HEK293 (cell line): ENCODE results near the gene HBEGF.

Source experiments
- ATF2 ChIP-seq: fragments of 450-650 bp; formaldehyde crosslinking; IDR thresholded peaks from 2 replicates; pipeline ENCODE4 v1.5.1; 2016; ENCODE audit warnings: missing biosample characterization, missing genetic modification characterization, low read depth
- BCL11B ChIP-seq: fragments of 450-650 bp; formaldehyde crosslinking; IDR thresholded peaks from 2 replicates; pipeline ENCODE4 v1.5.1; 2016; ENCODE audit warnings: low read depth, missing biosample characterization, missing genetic modification characterization
- HIC1 ChIP-seq: fragments of 450-650 bp; formaldehyde crosslinking; IDR thresholded peaks from 2 replicates; pipeline ENCODE4 v1.5.1; 2016; ENCODE audit warnings: missing biosample characterization, missing genetic modification characterization
- KLF9 ChIP-seq: fragments of 450-650 bp; formaldehyde crosslinking; IDR thresholded peaks from 2 replicates; pipeline ENCODE4 v1.5.1; 2016; ENCODE audit warnings: missing biosample characterization, missing genetic modification characterization, low read depth
- PBX3 ChIP-seq: sonication (generic); formaldehyde crosslinking; IDR thresholded peaks from 2 replicates; pipeline ENCODE4 v1.8.1; 2022; ENCODE audit warnings: mild to moderate bottlenecking, moderate library complexity, missing genetic modification reagents
- PRDM10 ChIP-seq: fragments of 450-650 bp; formaldehyde crosslinking; IDR thresholded peaks from 2 replicates; pipeline ENCODE4 v1.5.1; 2016; ENCODE audit warnings: missing biosample characterization, missing genetic modification characterization
- TCF7L2 ChIP-seq: IDR thresholded peaks from 2 replicates; pipeline ENCODE4 v1.6.1; 2011; ENCODE audit warnings: low read depth, mild to moderate bottlenecking, inconsistent platforms, low read length, moderate library complexity, borderline replicate concordance
- ZEB2 ChIP-seq: fragments of 450-650 bp; formaldehyde crosslinking; IDR thresholded peaks from 2 replicates; pipeline ENCODE4 v1.5.1; 2016; ENCODE audit warnings: missing biosample characterization, missing genetic modification characterization
- ZNF18 ChIP-seq: fragments of 450-650 bp; formaldehyde crosslinking; IDR thresholded peaks from 2 replicates; pipeline ENCODE4 v1.5.1; 2016; ENCODE audit warnings: missing biosample characterization, missing genetic modification characterization
- ZNF214 ChIP-seq: fragments of 450-650 bp; formaldehyde crosslinking; IDR thresholded peaks from 2 replicates; pipeline ENCODE4 v1.5.1; 2017; ENCODE audit warnings: missing biosample characterization, mild to moderate bottlenecking, missing genetic modification characterization, borderline replicate concordance
- ZNF26 ChIP-seq: fragments of 450-650 bp; formaldehyde crosslinking; IDR thresholded peaks from 2 replicates; pipeline ENCODE4 v1.5.1; 2016; ENCODE audit warnings: missing biosample characterization, missing genetic modification characterization
- ZNF362 ChIP-seq: fragments of 450-650 bp; formaldehyde crosslinking; IDR thresholded peaks from 2 replicates; pipeline ENCODE4 v1.5.1; 2016; ENCODE audit warnings: missing biosample characterization, missing genetic modification characterization
- ZNF473 ChIP-seq: fragments of 450-650 bp; formaldehyde crosslinking; IDR thresholded peaks from 2 replicates; pipeline ENCODE4 v1.5.1; 2017; ENCODE audit warnings: missing biosample characterization, missing genetic modification characterization
- ZNF521 ChIP-seq: fragments of 450-650 bp; formaldehyde crosslinking; IDR thresholded peaks from 2 replicates; pipeline ENCODE4 v1.5.1; 2017; ENCODE audit warnings: missing biosample characterization, mild to moderate bottlenecking, missing genetic modification characterization
- ZNF555 ChIP-seq: fragments of 450-650 bp; formaldehyde crosslinking; conservative IDR thresholded peaks from 2 replicates; pipeline ENCODE4 v1.5.1; 2017; ENCODE audit warnings: missing biosample characterization, mild to moderate bottlenecking, missing genetic modification characterization, inconsistent platforms
- ZNF626 ChIP-seq: fragments of 450-650 bp; sonication (Bioruptor Pico); formaldehyde crosslinking; IDR thresholded peaks from 2 replicates; pipeline ENCODE4 v1.5.1; 2018; ENCODE audit warnings: missing biosample characterization, missing genetic modification characterization, inconsistent platforms
- ZNF645 ChIP-seq: fragments of 450-650 bp; formaldehyde crosslinking; IDR thresholded peaks from 2 replicates; pipeline ENCODE4; 2016; ENCODE audit warnings: missing biosample characterization, missing genetic modification characterization
- ZNF658 ChIP-seq: fragments of 450-650 bp; formaldehyde crosslinking; IDR thresholded peaks from 2 replicates; pipeline ENCODE4; 2016; ENCODE audit warnings: missing biosample characterization, missing genetic modification characterization
- ZNF692 ChIP-seq: fragments of 450-650 bp; formaldehyde crosslinking; IDR thresholded peaks from 2 replicates; pipeline ENCODE4 v1.5.1; 2016; ENCODE audit warnings: missing biosample characterization, missing genetic modification characterization
- ZNF777 ChIP-seq: fragments of 450-650 bp; formaldehyde crosslinking; IDR thresholded peaks from 2 replicates; pipeline ENCODE4 v1.5.1; 2017; ENCODE audit warnings: missing biosample characterization, missing genetic modification characterization, borderline replicate concordance
- ZNF830 ChIP-seq: fragments of 450-650 bp; IDR thresholded peaks from 2 replicates; pipeline ENCODE4 v1.5.0; 2018; ENCODE audit warnings: missing biosample characterization, missing genetic modification characterization, low read depth, mild to moderate bottlenecking, moderate library complexity
- ZNF837 ChIP-seq: fragments of 450-650 bp; formaldehyde crosslinking; IDR thresholded peaks from 2 replicates; pipeline ENCODE4 v1.5.1; 2016; ENCODE audit warnings: missing biosample characterization, missing genetic modification characterization
- ZSCAN30 ChIP-seq: fragments of 450-650 bp; IDR thresholded peaks from 2 replicates; pipeline ENCODE4 v1.5.1; 2018; ENCODE audit warnings: missing biosample characterization, mild to moderate bottlenecking, missing genetic modification characterization, moderate library complexity
- ZXDB ChIP-seq: fragments of 450-650 bp; formaldehyde crosslinking; IDR thresholded peaks from 2 replicates; pipeline ENCODE4 v1.5.1; 2016; ENCODE audit warnings: missing biosample characterization, missing genetic modification characterization

HBEGF gene

GRCh38 chr5:140298183-140298601 lies 48.2 kb downstream of the HBEGF start (continued):
- no peak for TF ChIP-seq ZNF692
- TF ChIP-seq ZNF658 (tag by site-specific recombination): no peak
- TF ChIP-seq TCF7L2: no peak
- peak; percentile 79 for TF ChIP-seq ZEB2 (tag by site-specific recombination)
- no peak for TF ChIP-seq ZNF645 (tag by site-specific recombination)
- TF ChIP-seq ZNF521 (tag by site-specific recombination): no peak
- TF ChIP-seq PBX3: no peak
- peak; percentile 88 for TF ChIP-seq HIC1
- TF ChIP-seq KLF9 (tag by site-specific recombination): no peak
- 0 out of 2 replicates have a peak, but pooled peaks have one; percentile 24 for TF ChIP-seq PRDM10 (tag by site-specific recombination)
- TF ChIP-seq ZNF473 (tag by site-specific recombination): no peak
- TF ChIP-seq BCL11B: no peak
- no peak for TF ChIP-seq ZNF26 (tag by site-specific recombination)
- no peak for TF ChIP-seq ZNF837 (tag by site-specific recombination)
- TF ChIP-seq ZXDB (tag by site-specific recombination): peak; percentile 43; the same call in 1 of the 2 replicates
- peak; percentile 91 for TF ChIP-seq ATF2 (tag by site-specific recombination)
- TF ChIP-seq ZNF18 (tag by site-specific recombination): no peak
- no peak for TF ChIP-seq ZSCAN30 (tag by site-specific recombination)
- no peak for TF ChIP-seq ZNF214 (tag by site-specific recombination)
- TF ChIP-seq ZNF626 (tag by site-specific recombination): no peak
- TF ChIP-seq ZNF830 (tag by site-specific recombination): no peak
- TF ChIP-seq ZNF555: no peak
- no peak for TF ChIP-seq ZNF777 (tag by site-specific recombination)
- TF ChIP-seq ZNF362 (tag by site-specific recombination): peak; percentile 97
